Right renal pelvis (tissue), 4 donors: ENCODE measurements around the gene KIRREL3. TPM values are rescaled to one million over a fixed set of nuclear protein-coding genes. Genes with fewer than 3 reads are reported as not detected.
"Not testable (repeated sequence)": the region's sequence is repeated elsewhere in the genome, so short reads cannot be mapped to it uniquely, and the experiment has no call there.

ENCODE experiments used
- DNase-seq, 4 donors: peaks; one replicate each; pipeline ENCODE4 v3.0.0-alpha.2; 2013; ENCODE audit warnings: low read depth in 4 of 4, low spot score in 3 of 4, missing footprints in 1 of 4
- polyA plus RNA-seq, 4 donors: library from polyadenylated mRNA; unstranded; fragments of 120-200 nt; gene quantifications; one replicate each; pipeline ENCODE4 v1.2.1, GENCODE V29; 2013; ENCODE audit not compliant: insufficient read length in 4 of 4

KIRREL3 gene
- polyA plus RNA-seq, 4 donors: 1.4 to 2.3 (median 1.8) TPM

DNA sequence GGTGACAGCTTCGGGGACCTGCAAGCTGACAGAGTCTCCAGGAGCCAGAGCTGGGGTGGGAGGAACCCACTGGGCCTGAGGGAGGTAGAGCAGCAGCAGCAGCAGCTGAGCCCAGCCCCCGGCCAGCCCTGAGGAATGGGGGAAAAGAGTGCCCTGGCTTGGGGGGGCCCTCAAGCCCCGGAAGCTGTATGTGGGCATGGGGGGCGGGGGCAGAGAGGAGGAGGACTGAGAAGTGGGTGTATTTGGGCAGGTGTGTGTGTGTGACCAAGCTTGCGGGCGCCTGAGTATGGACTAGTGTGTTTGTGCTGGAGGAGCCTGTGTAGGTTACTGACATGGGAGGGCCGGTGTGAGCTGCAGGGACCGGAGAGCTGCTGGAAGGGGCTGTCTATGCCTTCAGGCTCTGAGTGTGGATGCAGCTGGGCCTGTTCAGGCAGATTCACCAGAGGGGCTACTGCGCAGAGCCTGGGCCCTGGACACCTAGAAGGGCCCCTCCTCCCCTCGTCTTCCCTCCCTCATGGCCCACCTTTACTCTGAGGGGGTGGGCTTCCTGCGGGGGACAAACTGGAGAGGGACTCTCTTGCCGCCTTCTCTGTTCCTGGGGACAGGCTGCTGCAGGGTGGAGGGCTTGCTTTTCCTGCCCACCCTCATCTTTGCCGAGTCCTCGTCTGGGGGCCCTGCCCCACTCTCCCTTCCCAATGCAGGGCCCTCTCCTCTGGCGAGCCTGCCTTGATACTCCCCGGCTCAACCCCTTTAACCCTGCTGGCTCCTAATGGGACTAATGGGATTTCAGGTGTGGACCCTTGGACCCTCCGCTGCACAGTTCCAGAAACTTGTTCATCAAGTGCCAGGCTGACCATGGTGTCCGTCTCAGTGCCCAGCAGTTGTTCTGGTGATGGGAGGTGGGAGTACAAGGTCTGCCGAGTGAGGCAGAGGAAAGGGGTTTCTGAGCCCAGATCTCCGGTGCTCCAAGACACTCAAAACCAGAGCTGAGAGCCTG is 616.9 kb downstream of the KIRREL3 start:
- DNase-seq: no peak

DNA sequence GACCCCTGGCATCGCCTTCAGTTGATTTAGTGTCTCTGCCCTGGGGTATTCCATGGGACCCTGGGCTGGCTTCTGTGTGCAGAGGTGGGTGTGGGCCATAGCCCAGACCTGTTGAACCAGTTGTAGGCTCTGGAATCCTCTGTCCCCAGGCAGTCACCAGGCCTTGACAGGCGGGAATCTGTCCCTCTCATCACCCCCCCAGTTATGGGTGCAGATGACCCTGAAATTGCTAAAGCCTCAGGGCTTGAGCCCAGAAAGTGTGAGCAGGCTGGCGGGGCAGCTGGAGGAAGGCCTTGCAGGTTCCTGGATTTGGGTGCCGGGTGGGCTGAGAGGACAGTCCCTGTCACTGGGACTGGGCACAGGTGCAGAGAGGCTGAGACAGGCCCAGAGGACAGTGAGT is 617.9 kb downstream of the KIRREL3 start:
- not testable (repeated sequence) for DNase-seq

DNA sequence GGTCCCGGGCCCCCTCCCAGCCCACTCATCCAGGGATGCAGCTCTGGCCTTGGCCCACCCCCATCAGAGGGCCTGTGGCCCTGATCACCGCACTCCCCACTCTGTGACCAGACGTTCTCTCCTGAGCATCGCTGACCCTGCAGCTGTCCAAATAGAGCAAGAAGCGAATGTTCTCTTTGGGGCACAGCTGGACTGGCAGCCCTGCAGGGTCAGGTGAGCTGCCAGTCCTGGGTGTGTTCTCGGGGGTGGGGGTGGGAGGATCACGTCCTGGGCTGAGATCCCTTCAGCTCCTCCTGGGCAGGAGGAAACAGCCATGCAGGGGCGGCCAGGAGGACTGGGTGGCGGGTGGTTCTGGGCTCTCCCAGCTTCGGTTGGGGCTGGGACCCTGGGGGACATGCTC is 618.6 kb downstream of the KIRREL3 start:
- DNase-seq: not testable (repeated sequence)

DNA sequence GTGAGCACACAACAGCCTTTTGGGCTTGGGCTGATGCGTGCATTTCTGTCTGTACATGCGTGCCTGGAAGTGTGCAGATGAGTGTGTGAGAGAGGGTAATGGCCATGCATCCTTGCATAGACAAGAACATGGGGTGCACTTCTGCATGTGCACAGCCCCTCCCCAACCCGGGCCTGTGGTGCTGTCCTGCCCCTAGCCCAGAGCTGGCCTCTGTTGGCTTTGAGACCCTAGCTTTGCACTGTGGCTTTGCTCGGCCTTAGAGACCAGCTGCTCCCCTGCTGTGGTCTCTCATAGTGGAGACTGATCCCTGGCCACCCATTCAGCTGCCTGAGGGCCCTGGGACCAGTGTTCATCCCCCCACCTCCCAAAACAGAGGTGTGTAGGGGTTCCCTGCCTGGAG is 619.7 kb downstream of the KIRREL3 start:
- DNase-seq: no peak

DNA sequence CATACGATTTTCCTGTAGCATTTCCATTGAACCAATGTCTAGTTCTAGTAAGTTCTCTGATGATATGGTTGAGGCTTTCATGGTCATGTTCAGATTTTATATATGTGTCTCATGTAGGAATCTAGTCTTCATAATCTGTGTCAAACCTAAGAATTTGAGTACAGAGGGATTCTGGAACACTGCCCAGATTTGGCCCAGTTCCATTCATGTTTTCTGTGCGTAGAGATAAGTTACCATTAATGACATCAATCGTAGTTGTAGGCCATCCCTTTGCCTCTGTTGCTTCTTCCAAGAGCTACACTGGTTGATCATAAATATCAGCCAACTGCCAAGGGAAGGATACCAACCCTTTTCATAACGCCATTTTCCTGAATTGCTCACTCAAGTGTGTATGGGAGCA is 621.8 kb downstream of the KIRREL3 start:
- DNase-seq: no peak

DNA sequence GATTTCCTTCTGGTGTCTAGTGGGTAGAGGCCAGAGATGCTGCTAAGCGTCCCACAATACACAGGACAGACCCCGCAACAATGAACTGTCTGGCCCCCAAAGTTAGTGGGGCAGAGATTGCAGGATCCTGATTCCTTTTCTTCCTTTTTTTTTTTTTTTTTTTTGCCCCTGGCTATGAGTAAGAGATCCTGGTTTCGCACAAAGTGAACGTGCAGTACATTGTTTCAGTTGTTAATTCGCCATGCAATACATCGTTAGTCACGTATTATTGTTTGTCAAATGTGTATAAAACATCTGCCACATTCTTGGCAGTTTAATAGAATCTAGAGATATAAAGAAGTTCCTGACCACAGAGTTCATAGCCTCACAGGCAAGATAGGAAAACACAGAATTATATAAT is 624.8 kb downstream of the KIRREL3 start:
- DNase-seq: no peak

DNA sequence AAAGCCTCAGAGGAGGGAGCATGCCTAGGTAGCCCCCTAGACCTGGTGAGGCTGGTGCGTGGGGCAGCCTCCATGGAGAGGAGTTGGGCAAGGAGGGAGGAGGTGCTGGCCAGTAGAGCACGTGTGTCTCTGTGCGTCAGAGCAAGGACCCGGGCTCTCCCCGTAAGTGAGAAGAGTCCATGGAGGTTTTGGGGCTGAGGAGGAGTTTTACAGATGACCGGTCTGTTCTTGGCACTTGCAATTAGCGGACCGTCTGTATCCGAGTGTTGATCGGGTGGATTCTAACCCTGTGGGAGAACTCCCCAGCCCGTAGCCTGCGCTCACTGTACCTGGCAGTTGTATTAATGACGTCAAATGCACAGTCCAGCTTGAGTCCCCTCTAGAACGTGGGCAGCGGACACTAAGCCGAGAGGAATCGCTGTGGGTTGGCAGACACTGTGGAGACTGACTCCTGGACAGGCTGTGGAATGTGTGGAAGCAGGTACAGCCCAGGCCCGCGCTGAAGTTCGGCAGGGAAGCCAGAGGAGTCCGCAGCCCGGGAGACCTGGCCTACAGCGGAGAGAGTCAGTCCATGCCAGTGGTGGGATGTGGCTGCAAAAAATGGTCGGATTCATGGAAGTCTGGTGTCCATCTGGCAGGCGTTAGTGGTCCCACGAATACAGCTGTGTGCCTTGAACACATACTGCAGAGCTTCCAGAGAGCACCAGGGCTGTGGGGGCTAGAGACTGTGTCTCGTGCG is 625.8 kb downstream of the KIRREL3 start:
- not testable (repeated sequence) for DNase-seq

DNA sequence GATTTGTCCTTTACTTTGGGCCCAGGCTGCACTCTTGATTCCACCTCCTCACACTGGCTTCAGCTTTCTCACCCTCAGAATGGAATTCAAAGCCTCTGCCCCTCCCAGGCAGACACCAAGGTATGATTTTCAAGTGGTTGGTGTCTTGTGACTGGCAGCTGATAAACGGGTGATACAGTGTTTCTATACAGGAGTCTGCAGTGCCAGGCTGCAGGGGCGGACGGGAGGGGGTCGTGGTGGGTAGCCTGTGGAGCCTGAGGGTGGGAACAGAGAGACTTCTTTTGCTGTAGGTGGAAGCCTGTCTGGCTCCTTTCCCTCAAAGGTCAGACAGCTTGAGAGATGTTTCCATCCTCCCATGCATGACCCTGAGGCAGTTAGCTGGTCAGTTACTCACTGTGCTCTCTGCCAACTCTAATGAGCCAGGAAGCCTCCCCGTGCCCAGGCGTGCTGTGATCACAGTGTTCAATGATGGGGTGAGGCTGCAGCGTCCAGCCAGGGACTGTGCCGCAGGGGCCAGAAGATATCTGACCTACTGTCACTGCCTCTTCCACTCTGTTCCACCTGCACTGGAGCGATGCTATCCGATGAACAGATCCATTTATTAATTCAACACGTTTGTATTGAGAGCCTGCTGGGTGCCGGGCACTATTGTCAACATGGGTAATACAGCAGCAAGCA is 627.0 kb downstream of the KIRREL3 start:
- DNase-seq: not testable (repeated sequence)
